ENCODE data around the gene RIOX2. TPM values are rescaled to one million over a fixed set of nuclear protein-coding genes. Genes with fewer than 3 reads are reported as not detected.
"Not testable (repeated sequence)": the region's sequence is repeated elsewhere in the genome, so short reads cannot be mapped to it uniquely, and the experiment has no call there.

The RIOX2 gene
- polyA plus RNA-seq (2013, experiment 1 of 2; ENCODE audit: insufficient read length): 17.7 TPM
- polyA plus RNA-seq (2013, experiment 2 of 2; ENCODE audit: insufficient read length): 17.2 TPM

DNA sequence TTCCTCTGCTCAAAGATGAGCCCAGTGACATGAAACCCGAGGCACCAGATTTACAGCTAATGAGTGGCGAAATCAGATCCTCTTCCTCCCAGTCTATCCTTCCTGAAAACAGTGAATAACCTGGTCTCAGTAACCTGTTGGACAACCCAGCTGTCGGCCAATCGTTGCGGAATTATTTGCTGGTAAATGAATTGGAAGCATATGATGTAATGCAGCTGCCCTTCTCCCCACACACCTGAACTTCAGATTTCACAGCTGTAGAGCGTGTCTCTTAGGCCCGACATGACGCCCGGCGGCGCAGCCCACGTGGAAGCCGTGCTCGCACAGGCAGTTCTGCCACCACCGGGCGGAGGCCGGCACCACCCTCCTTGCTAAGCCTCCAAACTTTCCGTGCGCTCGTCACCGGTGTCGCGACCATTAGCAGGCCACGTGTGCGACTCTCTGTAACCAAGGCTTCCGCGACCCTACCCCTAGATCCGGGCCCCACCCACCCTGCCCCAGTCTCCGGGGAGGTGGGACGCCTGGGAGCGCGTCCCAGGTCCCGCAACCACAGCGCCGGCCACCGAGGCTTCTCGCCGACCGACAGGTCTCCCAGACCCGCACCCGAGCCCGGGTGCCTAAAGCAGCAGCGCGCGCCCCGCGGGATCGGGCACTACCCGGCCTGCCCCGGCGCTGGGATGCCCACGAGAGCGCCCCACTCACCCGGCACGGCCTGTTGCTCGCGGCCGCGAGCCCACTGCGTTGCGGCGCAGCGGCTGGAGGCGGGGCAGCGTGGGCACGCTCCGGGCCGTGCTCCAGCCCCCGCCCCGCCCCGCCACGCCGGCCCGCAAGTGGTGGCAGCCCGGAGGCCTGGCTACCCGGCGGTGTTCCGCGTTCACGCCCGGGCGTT is at the start of gene RIOX2:
RIOX2 (minus strand) TSS at position 753 of the 889 bp plus-strand sequence. CDS start 4,838 bp downstream, outside the sequence.
- peak; percentile 70 for DNase-seq

DNA sequence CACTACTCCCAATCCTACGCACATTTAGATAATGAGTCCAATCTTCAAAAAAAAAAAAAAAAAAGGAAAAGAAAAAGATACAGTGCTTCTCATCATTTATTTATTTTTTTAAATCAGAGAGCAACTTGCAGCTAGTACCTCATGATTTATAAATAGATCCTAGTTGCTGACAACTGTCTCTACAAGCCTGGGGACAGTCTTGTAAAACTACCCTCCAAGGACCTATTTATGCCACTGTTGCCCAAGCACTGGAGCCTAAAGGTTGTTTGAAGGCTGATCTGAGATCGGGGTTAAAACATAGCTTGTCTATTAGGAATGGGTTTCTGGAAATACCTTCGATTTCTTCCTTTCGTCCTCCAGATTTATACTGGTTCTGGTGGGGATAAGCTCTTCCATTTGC is 48.2 kb upstream of the RIOX2 start:
- DNase-seq: no peak

DNA sequence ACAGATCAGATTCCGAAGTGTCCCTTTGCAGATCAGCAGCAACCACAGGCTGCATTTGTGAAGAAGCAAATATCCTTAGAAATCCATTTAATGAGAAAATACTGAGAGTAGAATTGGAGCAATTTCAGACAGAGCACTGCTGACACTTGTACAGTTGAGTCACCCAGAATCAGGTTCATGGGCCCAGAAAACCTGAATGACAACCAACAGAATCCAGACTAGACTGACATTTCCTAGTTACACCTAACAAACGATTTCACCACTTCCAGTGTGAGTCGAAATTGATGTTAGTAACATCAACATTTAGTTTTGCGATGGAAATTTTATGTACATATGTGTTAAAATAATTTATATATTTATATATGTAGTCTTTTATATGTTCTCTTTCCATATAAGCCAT is 46.1 kb upstream of the RIOX2 start:
- no peak for DNase-seq

DNA sequence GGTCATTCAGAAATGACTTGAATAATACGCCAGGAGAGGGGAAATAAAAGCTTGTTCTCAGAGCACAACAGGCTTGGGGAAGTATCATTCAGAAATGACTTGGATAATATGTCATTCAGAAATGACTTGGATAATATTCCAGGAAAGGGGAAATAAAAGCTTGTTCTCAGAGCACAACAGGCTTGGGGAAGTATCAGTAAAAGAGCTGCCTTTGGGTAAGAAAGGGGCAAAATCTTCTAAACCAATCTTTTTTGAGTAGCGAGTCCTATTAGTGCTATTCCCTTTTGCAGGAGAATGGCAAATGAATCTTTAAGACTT is 42.0 kb upstream of the RIOX2 start:
- DNase-seq: no peak

DNA sequence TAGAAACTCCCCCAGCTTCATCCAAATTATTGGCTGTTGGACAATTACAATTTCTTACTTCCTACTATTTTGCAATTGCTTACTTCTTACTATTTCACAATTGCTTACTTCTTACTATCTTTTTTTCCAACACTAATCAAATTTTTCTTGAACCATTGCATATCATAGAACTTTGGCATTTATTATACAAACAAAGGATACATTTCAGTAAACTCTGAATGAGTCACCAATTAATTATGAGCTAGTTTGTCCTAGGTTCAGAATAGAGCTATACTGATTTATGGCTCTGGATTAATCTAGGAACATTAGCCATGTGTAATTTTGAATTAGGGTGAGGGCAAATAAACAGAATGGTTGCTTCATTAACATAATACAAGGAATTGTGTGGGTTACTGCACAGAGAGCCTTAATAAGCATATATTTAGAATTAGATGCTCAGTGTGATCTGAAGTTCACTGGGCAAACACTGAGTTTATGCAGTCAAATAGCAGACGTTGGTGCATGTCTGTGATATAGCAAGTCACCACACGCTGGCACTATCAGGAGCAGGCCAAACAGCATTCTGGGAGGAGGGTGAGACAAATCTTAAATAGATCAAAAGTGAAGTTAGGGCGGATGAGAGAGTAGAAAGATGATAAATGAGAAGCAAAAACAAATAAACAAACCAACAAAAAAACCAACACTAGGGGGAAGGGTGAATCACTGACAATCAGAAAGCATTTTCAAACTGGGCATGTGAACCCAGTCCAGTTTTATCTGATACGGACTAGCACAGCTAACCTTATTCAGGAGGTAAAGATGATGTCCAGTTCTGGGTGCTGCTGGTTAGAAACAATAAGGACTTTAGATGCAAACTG is 41.4 kb upstream of the RIOX2 start:
- no peak for DNase-seq

DNA sequence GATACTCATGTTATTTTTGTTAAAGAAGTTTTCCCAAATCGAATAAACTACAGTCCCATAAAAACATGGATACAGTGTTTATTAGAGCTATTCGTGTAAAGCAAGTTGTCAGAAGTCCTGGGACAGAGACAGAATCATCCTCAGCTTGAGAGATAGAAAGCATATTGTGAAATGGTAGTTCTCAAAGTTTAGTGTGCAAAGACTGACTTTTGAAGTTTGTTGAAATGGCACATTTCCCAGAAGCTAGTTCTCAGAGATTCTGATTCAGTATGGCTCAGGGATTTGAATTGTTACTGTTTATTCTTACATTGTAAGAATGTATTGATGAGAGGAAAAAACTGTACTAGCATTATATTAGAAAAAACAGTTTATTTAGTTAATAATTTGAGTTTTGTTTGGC is 40.7 kb upstream of the RIOX2 start:
- no peak for DNase-seq

DNA sequence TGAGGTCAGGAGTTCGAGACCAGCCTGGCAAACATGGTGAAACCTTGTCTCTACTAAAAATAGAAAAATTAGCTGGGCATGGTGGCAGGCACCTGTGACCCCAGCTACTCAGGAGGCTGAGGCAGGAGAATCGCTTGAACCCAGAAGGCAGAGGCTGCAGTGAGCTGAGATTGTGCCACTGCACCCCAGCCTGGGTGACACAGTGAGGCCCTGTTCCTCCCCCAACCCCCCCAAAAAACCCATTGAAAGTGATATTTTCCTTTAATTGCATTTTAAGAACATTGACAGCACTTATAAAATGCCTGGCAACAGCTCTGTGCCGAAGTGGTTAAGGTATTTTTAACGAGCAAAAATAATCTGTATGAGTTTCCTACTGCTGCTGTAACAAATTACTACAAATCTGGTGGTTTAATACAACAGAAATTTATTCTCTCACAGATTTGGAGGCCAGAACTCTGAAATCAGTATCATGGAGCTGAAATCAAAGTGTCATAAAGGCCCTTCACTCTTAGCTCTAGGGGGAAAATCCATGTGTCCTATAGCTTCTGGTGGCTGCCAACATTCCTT is 38.7 kb upstream of the RIOX2 start:
- not testable (repeated sequence) for DNase-seq

DNA sequence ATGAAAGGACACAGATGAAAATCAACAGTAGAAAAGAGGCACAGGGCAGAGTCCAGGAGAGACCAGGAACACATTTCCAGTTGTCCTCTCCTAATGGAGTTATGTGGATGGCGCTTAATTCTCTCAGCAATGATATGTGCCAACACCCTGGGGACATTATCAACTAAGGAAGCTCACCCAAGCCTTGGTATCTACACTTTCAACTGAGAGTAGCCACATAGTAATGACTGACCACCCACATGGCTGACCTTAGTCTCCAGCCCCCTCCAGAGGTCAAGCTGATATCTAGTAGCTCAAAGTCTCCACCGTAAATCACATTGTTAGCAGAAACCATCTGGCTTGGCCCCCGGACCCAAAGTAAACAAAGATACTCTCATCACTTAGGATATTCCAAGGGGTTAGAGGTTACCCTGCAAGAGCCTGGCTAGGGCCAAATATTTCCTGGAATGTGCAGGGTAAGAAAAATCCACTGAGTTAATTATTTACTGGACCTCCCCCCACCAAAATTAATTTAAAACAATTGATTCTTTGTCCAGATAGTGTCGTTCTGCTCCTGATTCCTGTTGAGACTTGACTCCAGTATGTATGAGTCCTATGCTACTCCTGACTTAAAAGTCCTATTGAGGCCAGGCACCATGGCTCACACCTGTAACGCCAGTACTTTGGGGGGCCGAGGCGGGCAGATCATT is 38.1 kb upstream of the RIOX2 start:
- DNase-seq: no peak

DNA sequence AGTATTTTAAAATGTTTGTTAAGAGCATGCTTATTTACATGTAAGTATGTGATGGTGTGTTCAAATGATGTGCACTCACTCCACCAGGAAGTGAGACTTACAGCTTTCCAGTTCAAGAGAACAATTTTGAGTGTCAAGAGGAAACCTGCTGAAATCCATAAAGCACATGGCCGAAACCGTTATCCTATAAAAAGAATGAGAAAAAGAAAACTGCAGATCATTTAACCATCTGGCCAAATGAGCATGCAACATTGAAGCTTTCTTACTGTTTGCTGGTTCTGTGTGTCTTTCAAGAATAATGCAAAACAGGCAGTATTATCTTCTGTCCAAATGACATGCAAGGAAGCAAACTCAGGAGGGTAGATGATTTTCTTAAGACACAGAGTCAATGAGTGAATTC is 36.6 kb upstream of the RIOX2 start:
- no peak for DNase-seq

DNA sequence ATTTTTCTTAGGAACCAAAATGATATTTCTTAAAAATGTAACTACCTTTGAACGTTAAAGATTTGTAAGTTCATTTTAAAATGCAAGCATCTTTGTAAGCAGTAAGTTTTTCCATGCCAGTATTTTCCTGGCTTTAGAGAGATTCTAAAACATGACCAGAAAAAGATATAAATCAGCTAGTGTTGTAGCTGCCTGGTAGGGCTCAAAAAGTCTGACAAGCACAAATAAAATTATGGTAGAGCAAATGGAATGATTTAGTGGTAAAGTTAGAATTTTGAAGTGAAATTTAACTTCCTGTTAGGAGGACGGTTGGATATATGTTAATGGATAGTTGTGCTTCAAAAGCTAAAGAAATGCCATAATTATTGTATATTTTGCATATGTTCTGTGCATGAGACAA is 33.2 kb upstream of the RIOX2 start:
- DNase-seq: no peak

DNA sequence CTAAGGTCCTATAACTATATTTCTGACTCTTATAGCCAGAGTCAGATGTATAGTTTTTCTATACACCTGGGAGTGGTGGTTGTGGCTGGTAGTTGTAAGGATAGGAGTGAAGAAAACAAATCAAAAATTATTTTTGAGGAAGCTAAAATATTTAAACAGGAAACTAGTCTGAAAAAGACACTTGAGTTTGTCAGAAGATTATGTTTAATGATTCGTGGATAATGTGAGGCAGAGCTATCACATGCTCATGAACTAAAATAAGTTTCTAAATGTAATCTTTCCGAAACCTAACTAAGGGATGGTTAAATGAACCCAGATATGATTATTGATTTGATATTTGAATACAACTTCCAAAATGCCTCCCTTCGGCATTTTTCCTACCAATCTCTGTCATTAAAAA is 32.5 kb upstream of the RIOX2 start:
- no peak for DNase-seq

DNA sequence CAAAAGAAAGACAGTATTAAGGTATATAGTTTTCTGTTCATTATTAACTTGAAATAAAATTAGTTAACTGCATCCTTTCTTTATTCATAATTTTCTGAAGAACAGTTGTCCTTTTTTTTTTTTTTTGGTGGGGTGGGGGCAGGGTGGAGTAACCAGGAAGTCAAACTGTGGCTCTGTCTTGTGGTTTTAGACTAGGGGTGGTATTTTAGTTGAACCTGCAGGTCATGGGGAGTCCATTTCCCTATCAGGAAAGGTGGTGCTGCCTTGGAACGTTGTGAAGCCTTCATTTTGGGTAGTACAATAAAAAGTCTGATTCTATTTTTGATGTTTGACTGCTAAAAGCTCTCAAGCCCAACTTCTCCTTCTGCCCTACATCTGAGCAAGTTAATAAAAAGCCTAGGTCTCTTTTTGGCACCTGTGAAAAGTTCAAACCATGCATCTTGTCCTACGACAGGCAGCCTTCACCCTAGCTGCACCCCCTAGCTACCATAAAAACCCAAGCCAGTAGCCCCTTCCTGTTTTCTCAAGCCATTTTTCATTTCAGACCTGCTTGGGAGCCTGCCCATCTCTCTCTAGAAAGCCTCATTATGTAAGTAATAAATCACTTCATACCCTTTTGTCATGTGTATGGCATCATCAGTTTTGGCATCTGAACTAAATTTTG is 31.2 kb upstream of the RIOX2 start:
- no peak for DNase-seq

DNA sequence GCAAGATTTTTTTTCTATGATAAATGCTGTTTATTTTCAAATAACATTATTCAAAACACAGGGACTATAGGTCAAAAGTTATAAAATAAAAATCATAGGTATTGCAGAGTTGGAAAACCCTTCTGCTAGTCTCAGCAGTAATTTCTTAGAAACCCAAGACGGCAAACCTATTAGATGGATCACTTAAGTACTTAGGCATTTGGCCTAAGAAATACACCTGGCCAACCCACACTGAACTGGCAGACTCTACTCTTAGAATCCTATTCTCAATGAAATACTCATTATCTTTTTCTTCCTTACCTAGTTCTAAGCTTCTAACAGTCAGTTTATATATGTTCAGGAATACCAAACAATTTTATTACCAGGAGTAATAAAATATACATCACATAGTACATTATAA is 30.5 kb upstream of the RIOX2 start:
- DNase-seq: no peak

DNA sequence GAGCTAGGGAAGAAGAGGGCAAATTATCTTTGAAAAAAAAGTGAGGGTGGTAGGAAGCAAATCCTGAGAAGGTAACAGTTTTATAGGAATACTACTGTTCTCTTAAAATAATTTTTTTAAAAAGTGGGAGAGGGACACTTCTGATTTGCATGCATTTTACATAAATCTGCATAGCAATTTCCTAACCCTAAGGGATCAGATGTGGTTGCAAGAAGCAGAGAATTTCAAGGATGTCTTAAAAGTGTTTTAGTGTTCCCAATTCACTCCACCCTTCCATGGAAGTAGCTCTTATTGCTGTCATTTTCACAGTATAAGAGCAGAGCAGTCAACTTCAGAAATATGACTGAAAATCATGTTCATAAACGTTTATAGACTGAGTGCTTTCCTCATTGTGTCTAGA is 27.8 kb upstream of the RIOX2 start:
- DNase-seq: no peak

DNA sequence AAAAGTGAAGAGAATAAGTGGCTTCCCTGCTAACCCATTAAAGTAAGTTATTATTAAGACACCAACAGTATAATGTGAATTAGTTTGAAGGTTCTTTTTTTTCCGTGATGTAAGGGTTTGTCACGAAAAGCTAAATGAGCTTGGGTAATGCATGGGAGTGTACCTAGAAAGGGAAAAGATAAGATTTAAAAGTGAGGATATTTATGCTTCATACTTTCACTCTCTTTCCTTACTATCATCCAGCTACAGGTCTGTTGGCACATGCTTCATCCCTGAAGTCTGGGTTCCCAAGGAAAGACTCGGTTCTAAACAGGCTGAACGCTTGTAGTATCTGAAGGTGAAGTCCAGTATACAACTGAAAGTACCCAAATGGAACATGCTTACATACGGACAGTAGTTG is 26.9 kb upstream of the RIOX2 start:
- no peak for DNase-seq

DNA sequence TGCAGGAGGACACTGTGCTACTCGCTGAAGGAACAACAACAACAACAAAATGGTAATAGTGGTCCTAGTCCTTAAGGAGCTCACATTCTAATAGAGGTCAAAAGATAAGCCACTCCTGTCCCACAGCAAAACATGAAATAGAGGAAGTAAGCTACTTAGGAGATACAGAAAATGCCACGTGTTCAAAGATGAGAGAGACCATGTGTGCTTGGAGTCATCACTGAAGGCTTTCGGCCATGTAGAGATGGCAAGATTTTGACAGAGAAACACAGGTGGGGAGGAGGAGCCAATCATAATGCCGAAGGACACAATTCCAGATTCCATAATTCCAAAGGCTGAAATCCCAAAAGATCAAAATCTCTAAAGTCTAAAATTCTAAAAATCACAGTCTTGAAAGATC is 24.8 kb upstream of the RIOX2 start:
- DNase-seq: no peak

DNA sequence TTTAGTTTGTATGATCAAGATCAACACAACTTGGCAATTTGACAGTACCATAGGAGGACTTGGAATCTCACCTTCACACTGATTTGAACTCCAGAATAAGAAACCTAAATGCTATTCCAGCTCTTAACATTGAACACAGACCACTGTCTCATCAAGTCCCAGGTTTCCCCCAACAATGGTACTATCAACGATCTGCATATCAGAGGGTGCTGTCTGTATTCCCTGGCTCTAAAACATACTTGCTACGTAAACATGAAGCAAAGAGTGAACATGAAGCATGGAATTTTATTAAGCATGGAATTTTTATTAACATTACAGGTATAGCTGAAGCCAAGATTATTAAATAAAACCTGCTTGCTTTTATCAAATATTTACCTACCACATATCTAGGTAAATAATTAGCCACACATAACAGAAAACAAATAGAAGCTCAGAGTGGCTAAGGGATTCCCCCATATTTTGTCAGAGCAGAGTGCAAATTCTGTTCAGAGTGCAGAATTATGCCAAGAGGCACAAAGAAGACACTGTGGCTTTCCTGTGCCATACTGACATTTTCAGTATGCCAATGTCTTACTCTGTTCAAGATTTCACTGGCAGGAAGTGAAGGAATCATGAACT is 22.2 kb upstream of the RIOX2 start:
- no peak for DNase-seq

DNA sequence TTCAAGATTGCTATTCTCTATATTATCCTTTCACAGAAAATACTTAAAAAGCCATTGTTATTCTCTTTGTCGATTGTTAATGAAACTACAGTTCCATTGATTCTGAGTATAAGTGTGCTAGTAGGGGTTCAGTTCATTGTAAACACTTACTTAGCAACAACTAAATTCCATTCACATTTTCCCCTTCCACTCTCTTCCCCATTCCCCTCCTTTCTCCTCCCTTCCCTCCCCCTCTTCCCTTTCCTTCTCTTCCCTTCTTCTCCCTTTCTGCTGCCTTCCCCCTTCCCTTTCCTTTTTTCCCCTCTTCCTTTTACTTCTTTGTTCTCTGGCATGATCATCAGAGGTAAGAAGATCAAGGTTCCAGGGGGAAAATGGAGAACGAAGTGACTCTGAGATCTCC is 21.3 kb upstream of the RIOX2 start:
- no peak for DNase-seq

DNA sequence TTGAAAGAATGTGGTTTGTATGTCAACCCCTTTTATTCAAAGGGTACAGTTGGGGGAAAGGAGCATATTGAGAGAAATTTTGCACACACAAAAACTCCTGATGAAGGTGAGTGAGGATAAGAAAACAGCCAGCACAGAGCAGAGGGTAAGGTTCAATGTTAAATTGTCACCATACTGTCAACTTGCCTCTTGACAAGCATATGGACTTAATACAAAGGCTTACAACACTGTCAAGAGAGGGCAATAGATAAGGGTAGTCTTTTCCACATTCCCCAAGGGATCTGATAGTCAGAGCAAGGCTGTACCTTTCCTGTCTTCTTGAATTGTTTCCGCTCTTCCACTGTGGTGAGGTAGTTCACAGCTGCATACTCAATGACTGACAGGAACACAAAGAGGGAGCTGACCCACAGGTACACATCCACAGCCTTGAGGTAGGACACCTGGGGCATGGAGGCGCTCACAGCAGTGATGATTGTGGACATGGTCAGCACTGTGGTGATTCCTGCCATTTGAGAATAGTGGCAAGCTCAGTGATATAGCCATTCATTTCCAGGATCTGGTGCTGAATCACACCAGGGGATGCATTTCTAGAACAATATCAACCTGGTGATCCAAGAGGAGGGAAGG is 20.4 kb upstream of the RIOX2 start:
- no peak for DNase-seq

DNA sequence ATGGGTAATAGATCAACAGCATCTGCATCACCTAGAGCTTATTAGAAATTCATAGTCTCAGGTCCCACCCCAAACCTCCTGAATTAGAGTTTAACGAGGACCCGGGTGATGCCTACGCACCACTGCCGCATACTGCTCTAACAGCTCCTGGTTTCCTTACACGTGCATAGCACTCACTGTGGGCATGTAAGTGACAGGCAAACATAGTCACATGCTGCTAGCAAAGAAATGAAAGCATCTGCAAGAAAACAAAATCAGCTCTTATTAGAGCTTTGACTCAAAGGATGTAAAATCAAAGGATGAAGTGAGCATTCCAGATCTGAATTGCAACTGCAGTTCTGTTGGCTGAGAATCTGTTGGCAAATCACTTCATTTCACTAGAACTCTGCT is 19.1 kb upstream of the RIOX2 start:
- no peak for DNase-seq

DNA sequence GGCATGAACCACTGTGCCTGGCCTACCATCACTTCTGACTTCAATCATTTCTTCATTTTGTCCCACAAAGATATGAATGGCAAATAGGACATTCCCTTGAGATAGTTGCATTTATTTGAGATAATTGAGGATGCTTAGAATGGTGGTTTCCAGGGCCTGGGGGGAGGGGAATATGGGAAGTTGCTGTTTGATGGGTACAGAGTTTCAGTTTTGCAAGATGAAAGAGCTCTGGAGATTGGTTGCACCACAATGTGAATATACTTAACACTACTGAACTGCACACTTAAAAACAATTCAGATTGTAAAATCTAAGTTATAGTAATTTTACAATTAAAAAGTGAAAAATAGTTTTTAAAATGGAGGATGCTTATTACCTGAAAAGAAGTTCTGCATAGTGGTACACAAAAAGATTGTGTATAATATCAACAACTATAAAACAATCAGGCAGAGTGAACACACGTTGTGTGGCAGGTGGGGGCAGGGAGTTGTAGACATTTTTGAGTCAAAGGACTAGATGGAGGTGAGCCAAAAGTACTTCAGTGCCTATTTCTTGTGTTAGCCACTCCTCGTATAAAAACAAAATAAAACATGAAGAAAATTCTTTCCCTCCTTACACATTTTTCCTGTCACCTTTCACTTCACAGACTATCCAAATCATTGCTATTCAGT is 18.5 kb upstream of the RIOX2 start:
- DNase-seq: no peak
